Neuronal stem cell (in vitro differentiated cells): Measurements from ENCODE around the gene TMEM132C.

Experiments used
- DNase-seq: peaks from one replicate; pipeline ENCODE4 v3.0.0-alpha.2; 2013; ENCODE audit warnings: low spot score
- H2AFZ ChIP-seq: one replicate; pipeline ENCODE4 v1.6.1; 2013; ENCODE audit warnings: mild to moderate bottlenecking, low read length, inconsistent platforms
- H2AK5ac ChIP-seq: 2 replicates; pipeline ENCODE4 v1.6.1; 2013; ENCODE audit warnings: low read depth, mild to moderate bottlenecking, inconsistent platforms, low read length, moderate library complexity, mixed read lengths
- H2BK120ac ChIP-seq: 2 replicates; pipeline ENCODE4 v1.6.1; 2013; ENCODE audit warnings: low read depth, mild to moderate bottlenecking, inconsistent platforms, low read length, moderate library complexity, mixed read lengths
- H2BK12ac ChIP-seq: one replicate; pipeline ENCODE4 v1.6.1; 2013; ENCODE audit warnings: low read length, inconsistent platforms
- H2BK15ac ChIP-seq: 2 replicates; pipeline ENCODE4 v1.6.1; 2013; ENCODE audit warnings: mild to moderate bottlenecking, low read length, inconsistent platforms, mixed read lengths
- H2BK5ac ChIP-seq: one replicate; pipeline ENCODE4 v1.6.1; 2013; ENCODE audit warnings: inconsistent platforms, mild to moderate bottlenecking, low read length, moderate library complexity
- H3K14ac ChIP-seq: one replicate; pipeline ENCODE4 v1.6.1; 2013; ENCODE audit warnings: low read length, inconsistent platforms
- H3K18ac ChIP-seq: 2 replicates; pipeline ENCODE4 v1.6.1; 2013; ENCODE audit warnings: low read length, inconsistent platforms
- H3K23ac ChIP-seq: 2 replicates; pipeline ENCODE4 v1.6.1; 2013; ENCODE audit warnings: low read depth, mild to moderate bottlenecking, mixed read lengths, low read length, inconsistent platforms; ENCODE audit not compliant: poor library complexity
- H3K27ac ChIP-seq: replicated peaks from 3 replicates; pipeline ENCODE4 v1.5.1; 2013; ENCODE audit warnings: low read length, inconsistent platforms
- H3K27me3 ChIP-seq, 3 experiments: 2 replicates each; pipeline ENCODE4 v1.6.1; 2013; ENCODE audit warnings: low read length in 3 of 3, mild to moderate bottlenecking in 2 of 3, inconsistent platforms in 1 of 3, low read depth in 1 of 3, mixed read lengths in 1 of 3, moderate library complexity in 1 of 3; ENCODE audit not compliant: control insufficient read depth in 3 of 3, insufficient read depth in 3 of 3
- H3K36me3 ChIP-seq, 2 donors: replicated peaks in 1 of 2; 2 replicates each; pipeline ENCODE4 v1.6.1; 2013; ENCODE audit warnings: low read length in 2 of 2; ENCODE audit not compliant: control insufficient read depth in 2 of 2, insufficient read depth in 2 of 2
- H3K4ac ChIP-seq: 2 replicates; pipeline ENCODE4 v1.6.1; 2013; ENCODE audit warnings: inconsistent platforms, mild to moderate bottlenecking, low read length, moderate library complexity
- H3K4me1 ChIP-seq, 2 donors: 1 replicate in 1 of 2; 2 replicates in 1 of 2; pipeline ENCODE4 v1.6.1; 2013; ENCODE audit warnings: low read length in 2 of 2, low read depth in 1 of 2; ENCODE audit not compliant: control insufficient read depth in 2 of 2, insufficient read depth in 1 of 2
- H3K4me2 ChIP-seq: one replicate; pipeline ENCODE4 v1.6.1; 2013; ENCODE audit warnings: mild to moderate bottlenecking, low read length, inconsistent platforms; ENCODE audit not compliant: insufficient read depth, poor library complexity, severe bottlenecking
- H3K4me3 ChIP-seq, 2 donors: 2 replicates each; pipeline ENCODE4 v1.5.1; 2013; ENCODE audit warnings: low read length in 2 of 2, mild to moderate bottlenecking in 2 of 2, inconsistent platforms in 1 of 2, moderate library complexity in 1 of 2
- H3K79me1 ChIP-seq: one replicate; pipeline ENCODE4 v1.6.1; 2013; ENCODE audit warnings: low read depth, mild to moderate bottlenecking, inconsistent platforms, low read length, moderate library complexity
- H3K9ac ChIP-seq: one replicate; pipeline ENCODE4 v1.6.1; 2013; ENCODE audit warnings: mild to moderate bottlenecking, low read depth, low read length, inconsistent platforms; ENCODE audit not compliant: poor library complexity
- H3K9me3 ChIP-seq, 2 donors: replicated peaks in 1 of 2; 2 replicates each; pipeline versions ENCODE3 to v1.6.1; 2013; ENCODE audit warnings: low read length in 2 of 2, mild to moderate bottlenecking in 2 of 2, inconsistent platforms in 1 of 2, low read depth in 1 of 2, mixed read lengths in 1 of 2, moderate library complexity in 1 of 2; ENCODE audit not compliant: control insufficient read depth in 2 of 2, insufficient read depth in 1 of 2
- H4K8ac ChIP-seq: one replicate; pipeline ENCODE4 v1.6.1; 2013; ENCODE audit warnings: low read depth, mild to moderate bottlenecking, inconsistent platforms, low read length, moderate library complexity
- H4K91ac ChIP-seq: one replicate; pipeline ENCODE4 v1.6.1; 2013; ENCODE audit warnings: low read length, low read depth, mild to moderate bottlenecking, inconsistent platforms; ENCODE audit not compliant: poor library complexity
- WGBS, 2 donors: extraction: QIAGEN DNeasy Blood & Tissue Kit; methylation state at CpG; one replicate each; pipeline ENCODE4 v1.1.7; 2013; ENCODE audit warnings: missing lambda C conversion rate in 2 of 2, mixed read lengths in 1 of 2; ENCODE audit not compliant: insufficient read length in 2 of 2, insufficient replicate concordance in 1 of 2; ENCODE audit errors: extremely low coverage in 2 of 2; 5-methylcytosine and 5-hydroxymethylcytosine counted together

Gene TMEM132C

DNA sequence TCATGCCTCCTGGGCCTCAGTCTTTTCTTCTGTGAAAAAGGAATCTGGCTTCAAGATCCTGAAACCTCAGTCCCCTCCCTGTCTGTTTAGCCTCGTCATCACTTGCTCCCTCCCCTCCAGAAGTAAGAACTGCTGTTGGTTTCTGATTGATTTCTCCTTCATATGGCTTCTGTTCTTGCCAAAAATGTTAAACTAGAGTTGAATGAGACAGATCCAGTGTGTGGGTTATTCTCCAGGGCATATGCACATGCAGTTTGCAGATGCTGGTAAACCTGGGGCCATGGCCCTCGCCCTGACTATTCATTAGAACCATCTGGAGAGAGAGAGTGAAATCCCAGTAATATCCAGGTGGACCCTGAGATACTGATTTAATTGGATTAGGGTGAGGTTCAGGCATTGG, 175.1 kb downstream of the TMEM132C start:
- no peak overlapping the region for H4K91ac ChIP-seq
- no peak overlapping the region for H2BK15ac ChIP-seq
- H3K14ac ChIP-seq: no peak overlapping the region
- H2AK5ac ChIP-seq: no peak overlapping the region
- peaks cover 0 to 22% of the 10 kb centered on the region in 2 donors for H3K36me3 ChIP-seq
- no peak overlapping the region for H3K27ac ChIP-seq
- no peak for DNase-seq
- H3K4ac ChIP-seq: no peak overlapping the region
- peaks cover 0 to 4% of the 10 kb centered on the region in 2 donors for H3K4me1 ChIP-seq
- H2BK120ac ChIP-seq: no peak overlapping the region
- H4K8ac ChIP-seq: no peak overlapping the region
- H2AFZ ChIP-seq: no peak overlapping the region
- H3K18ac ChIP-seq: no peak overlapping the region
- WGBS, 2 donors: no CpG with 5 or more reads among the region's 2 CpGs
- H3K23ac ChIP-seq: no peak overlapping the region
- peaks cover 0 to 6% of the 10 kb centered on the region in 2 donors for H3K9me3 ChIP-seq
- H3K79me1 ChIP-seq: no peaks in the 10 kb centered on the region
- no peak overlapping the region for H3K4me2 ChIP-seq
- no peak overlapping the region for H2BK5ac ChIP-seq
- H3K9ac ChIP-seq: no peak overlapping the region
- H3K4me3 ChIP-seq: no peak overlapping the region
- H3K27me3 ChIP-seq: no peaks in the 10 kb centered on the region
- H2BK12ac ChIP-seq: no peak overlapping the region

DNA sequence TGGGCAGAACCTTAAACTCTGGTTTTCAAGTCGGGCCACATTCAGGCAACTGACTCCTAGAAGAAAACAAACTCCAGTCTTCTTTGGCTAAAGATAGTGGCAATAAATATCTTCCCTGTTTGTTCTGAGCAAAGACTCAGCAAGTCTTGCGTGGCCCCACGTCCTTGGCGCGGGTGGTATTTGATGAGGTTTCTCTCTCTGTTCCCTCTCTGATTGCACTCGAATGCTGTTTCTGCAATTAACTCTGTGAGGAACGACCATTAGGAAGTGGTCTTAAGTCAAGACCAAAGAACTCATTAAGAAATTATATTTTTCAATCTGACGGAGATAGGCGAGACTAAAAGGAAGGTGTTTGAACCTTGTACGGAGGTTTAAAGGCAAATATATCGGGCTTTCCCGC, 177.6 kb downstream of the TMEM132C start:
- H3K36me3 ChIP-seq: peaks cover 0 to 15% of the 10 kb centered on the region in 2 donors
- H2BK15ac ChIP-seq: no peak overlapping the region
- no peak overlapping the region for H2BK12ac ChIP-seq
- WGBS, 2 donors: no CpG with 5 or more reads among the region's 12 CpGs
- H3K79me1 ChIP-seq: no peaks in the 10 kb centered on the region
- H3K27me3 ChIP-seq: no peaks in the 10 kb centered on the region
- H3K27ac ChIP-seq: no peak overlapping the region
- no peak overlapping the region for H2AFZ ChIP-seq
- H3K4me3 ChIP-seq: no peak overlapping the region
- H3K4me2 ChIP-seq: no peak overlapping the region
- H2BK120ac ChIP-seq: no peak overlapping the region
- no peak for DNase-seq
- no peak overlapping the region for H2AK5ac ChIP-seq
- no peak overlapping the region for H4K8ac ChIP-seq
- no peak overlapping the region for H3K4ac ChIP-seq
- H3K4me1 ChIP-seq: peaks cover 0 to 4% of the 10 kb centered on the region in 2 donors
- H3K14ac ChIP-seq: no peak overlapping the region
- H3K9ac ChIP-seq: no peak overlapping the region
- H3K9me3 ChIP-seq: peaks cover 0 to 6% of the 10 kb centered on the region in 2 donors
- no peak overlapping the region for H3K18ac ChIP-seq
- H2BK5ac ChIP-seq: no peak overlapping the region
- no peak overlapping the region for H4K91ac ChIP-seq
- no peak overlapping the region for H3K23ac ChIP-seq

DNA sequence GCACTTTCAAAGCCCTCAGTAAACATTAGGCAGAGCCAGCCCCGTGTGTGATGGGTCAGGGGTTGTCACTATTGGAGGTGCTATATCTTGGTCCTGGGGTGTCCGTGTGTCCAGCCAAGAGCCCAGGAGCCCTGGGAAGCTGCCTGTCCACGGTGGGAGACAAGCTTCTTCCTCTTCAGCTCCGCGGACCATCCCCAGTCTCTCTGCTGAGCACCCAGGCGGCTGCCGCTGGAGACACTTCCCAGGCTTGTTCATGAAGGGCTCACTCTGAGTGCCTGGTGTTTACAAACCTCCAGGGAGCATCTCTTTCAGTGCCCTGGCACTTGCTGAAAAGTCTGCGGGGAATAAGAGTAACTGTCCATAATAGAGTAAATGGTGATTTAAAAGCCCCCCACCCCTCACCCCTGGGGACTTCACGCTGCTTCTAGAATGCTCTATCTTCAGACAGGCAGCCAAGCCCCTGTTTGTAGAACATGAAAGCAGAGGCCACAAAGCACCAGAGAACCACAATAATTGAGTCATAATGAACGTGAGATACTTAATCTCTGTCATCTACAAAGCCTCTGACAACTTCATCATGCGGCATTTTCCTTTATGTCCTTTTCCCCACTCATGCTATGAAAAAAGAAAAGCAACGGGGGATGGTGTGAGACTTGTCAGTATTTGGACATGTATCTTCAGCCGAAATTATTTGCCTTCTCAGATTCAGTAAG, 178.6 kb downstream of the TMEM132C start:
- Histone ChIP-seq H4K8ac (no peak overlapping the region), H3K27me3 (no peaks in the 10 kb centered on the region), H2BK120ac (no peak overlapping the region), H2AK5ac (no peak overlapping the region), H2AFZ (no peak overlapping the region), H3K9me3 (peaks cover 0 to 6% of the 10 kb centered on the region in 2 donors), H3K4me3 (no peak overlapping the region), H4K91ac (no peak overlapping the region), H2BK15ac (no peak overlapping the region), H3K23ac (no peak overlapping the region), H3K4me1 (peaks cover under 1 to 4% of the 10 kb centered on the region in 2 donors), H3K36me3 (peaks cover 0 to 10% of the 10 kb centered on the region in 2 donors), H3K4ac (no peak overlapping the region), H3K79me1 (no peaks in the 10 kb centered on the region), H3K9ac (no peak overlapping the region), H3K4me2 (no peak overlapping the region), H2BK12ac (no peak overlapping the region), H3K18ac (no peak overlapping the region), H3K27ac (no peak overlapping the region), H2BK5ac (no peak overlapping the region), H3K14ac (no peak overlapping the region)
- no peak for DNase-seq
- no CpG with 5 or more reads among the region's 13 CpGs for WGBS, 2 donors

DNA sequence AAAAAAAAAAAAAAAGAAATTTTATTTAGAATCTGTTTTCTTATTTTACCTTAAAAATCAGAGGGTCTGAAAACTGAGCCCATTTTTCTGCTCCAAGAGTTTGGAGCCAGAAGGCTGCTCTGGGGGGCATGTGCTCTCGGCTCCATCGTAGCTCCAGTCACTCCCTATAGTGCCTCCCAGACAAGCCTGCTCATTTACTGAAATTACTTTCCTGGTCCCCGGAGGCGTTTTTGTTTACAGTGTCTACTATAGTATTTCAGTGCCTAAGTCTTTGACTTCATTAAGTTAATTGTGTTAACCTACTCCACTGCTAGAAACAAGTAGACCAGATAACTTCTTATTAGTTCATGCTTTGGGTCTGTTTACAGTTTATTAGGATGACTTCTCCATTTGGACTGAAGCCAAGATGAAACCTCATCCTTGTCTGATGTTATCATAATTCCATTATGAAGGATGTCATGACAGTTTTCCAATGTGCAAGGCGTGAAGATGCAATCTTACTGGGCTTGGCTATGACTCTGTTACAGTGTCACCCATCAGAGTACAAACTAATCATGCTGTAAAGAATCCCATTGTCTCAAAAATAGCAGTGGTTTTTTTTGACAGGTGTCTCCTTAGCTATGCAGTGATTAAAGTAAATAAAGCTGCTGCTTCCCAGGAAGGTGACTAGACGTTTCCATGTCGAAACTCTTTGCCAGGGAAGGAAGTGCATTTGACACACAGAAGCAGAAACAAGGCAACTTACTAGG, 182.3 kb downstream of the TMEM132C start:
- no peak overlapping the region for H3K9ac ChIP-seq
- H3K79me1 ChIP-seq: no peaks in the 10 kb centered on the region
- peaks cover 0 to 6% of the 10 kb centered on the region in 2 donors for H3K9me3 ChIP-seq
- no peak overlapping the region for H4K91ac ChIP-seq
- H2BK12ac ChIP-seq: no peak overlapping the region
- H4K8ac ChIP-seq: no peak overlapping the region
- H3K4me3 ChIP-seq: no peak overlapping the region
- no peak overlapping the region for H3K14ac ChIP-seq
- no peaks in the 10 kb centered on the region for H3K27me3 ChIP-seq
- WGBS, 2 donors: no CpG with 5 or more reads among the region's 7 CpGs
- DNase-seq: no peak
- no peak overlapping the region for H2BK5ac ChIP-seq
- no peaks in the 10 kb centered on the region for H3K36me3 ChIP-seq
- no peak overlapping the region for H3K23ac ChIP-seq
- no peak overlapping the region for H2AFZ ChIP-seq
- no peak overlapping the region for H3K27ac ChIP-seq
- H3K18ac ChIP-seq: no peak overlapping the region
- H2BK120ac ChIP-seq: no peak overlapping the region
- H2BK15ac ChIP-seq: no peak overlapping the region
- no peak overlapping the region for H3K4ac ChIP-seq
- peaks cover 0 to 9% of the 10 kb centered on the region in 2 donors for H3K4me1 ChIP-seq
- H3K4me2 ChIP-seq: no peak overlapping the region
- H2AK5ac ChIP-seq: no peak overlapping the region
